GM13977 (cell line): Measurements from ENCODE around the gene SLC48A1.
"Not testable (repeated sequence)": the region's sequence is repeated elsewhere in the genome, so short reads cannot be mapped to it uniquely, and the experiment has no call there.

ENCODE experiments used
- DNase-seq: peaks from one replicate; pipeline ENCODE4 v3.0.0; 2012; ENCODE audit warnings: low spot score
- in situ Hi-C: fragments of 300-500 bp; cut with MboI; formaldehyde crosslinking; loops from one replicate; pipeline ENCODE4 v1.12.0; 2022; ENCODE audit warnings: low sequenced_read_pairs, low pct_unique_long_range_greater_than_20kb, mixed read lengths, inconsistent platforms; ENCODE audit not compliant: unreplicated experiment
- TF ChIP-seq, protein P1 (sequence below): IDR thresholded peaks from 2 replicates; pipeline ENCODE4 v1.5.1; 2012; ENCODE audit warnings: mild to moderate bottlenecking, control low read depth; ENCODE audit not compliant: insufficient read depth; ENCODE audit errors: extremely low read depth, missing control alignments

The SLC48A1 gene

GRCh38 chr12:47807338-47807737 lies 34.3 kb downstream of the SLC48A1 start:
- TF ChIP-seq, protein P1, sequence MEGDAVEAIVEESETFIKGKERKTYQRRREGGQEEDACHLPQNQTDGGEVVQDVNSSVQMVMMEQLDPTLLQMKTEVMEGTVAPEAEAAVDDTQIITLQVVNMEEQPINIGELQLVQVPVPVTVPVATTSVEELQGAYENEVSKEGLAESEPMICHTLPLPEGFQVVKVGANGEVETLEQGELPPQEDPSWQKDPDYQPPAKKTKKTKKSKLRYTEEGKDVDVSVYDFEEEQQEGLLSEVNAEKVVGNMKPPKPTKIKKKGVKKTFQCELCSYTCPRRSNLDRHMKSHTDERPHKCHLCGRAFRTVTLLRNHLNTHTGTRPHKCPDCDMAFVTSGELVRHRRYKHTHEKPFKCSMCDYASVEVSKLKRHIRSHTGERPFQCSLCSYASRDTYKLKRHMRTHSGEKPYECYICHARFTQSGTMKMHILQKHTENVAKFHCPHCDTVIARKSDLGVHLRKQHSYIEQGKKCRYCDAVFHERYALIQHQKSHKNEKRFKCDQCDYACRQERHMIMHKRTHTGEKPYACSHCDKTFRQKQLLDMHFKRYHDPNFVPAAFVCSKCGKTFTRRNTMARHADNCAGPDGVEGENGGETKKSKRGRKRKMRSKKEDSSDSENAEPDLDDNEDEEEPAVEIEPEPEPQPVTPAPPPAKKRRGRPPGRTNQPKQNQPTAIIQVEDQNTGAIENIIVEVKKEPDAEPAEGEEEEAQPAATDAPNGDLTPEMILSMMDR, result no peak
- DNase-seq, result no peak

GRCh38 chr12:47808050-47808449 lies 35.0 kb downstream of the SLC48A1 start:
- TF ChIP-seq, protein P1, result no peak
- in situ Hi-C loops, result no loop called here
- DNase-seq, result peak; percentile 58

More at GRCh38 chr12:47807338-47807737, 34.3 kb downstream of the SLC48A1 start:
- in situ Hi-C loops, result no loop called here

- in situ Hi-C loops, result no loop called here
- TF ChIP-seq, protein P1, result peak; percentile 24
- DNase-seq, result no peak
Measured at GRCh38 chr12:47808574-47809365, 35.7 kb downstream of the SLC48A1 start.

DNA sequence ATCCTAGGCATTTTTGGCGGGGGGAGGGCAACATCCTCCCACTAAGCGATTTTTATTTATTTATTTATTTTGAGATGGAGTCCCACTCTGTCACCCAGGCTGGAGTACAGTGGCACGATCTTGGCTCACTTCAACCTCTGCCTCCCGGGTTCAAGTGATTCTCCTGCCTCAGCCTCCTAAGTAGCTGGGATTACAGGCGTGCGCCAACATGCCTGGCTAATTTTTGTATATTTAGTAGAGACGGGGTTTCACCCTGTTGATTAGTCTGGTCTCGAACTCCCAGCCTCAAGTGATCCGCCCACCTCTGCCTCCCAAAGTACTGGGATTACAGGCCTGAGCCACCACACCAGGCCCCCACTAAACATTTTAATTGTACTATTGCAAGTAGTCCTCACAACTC lies 36.5 kb downstream of the SLC48A1 start:
- DNase-seq, in situ Hi-C loops: not testable (repeated sequence)

GRCh38 chr12:47811072-47811396 lies 38.0 kb downstream of the SLC48A1 start:
- no peak for DNase-seq
- TF ChIP-seq, protein P1, result no peak
- in situ Hi-C loops, result no loop called here

- no peak for DNase-seq
- in situ Hi-C loops, result no loop called here
- TF ChIP-seq, protein P1, result no peak
Measured at GRCh38 chr12:47811581-47812484, 38.8 kb downstream of the SLC48A1 start.

DNA sequence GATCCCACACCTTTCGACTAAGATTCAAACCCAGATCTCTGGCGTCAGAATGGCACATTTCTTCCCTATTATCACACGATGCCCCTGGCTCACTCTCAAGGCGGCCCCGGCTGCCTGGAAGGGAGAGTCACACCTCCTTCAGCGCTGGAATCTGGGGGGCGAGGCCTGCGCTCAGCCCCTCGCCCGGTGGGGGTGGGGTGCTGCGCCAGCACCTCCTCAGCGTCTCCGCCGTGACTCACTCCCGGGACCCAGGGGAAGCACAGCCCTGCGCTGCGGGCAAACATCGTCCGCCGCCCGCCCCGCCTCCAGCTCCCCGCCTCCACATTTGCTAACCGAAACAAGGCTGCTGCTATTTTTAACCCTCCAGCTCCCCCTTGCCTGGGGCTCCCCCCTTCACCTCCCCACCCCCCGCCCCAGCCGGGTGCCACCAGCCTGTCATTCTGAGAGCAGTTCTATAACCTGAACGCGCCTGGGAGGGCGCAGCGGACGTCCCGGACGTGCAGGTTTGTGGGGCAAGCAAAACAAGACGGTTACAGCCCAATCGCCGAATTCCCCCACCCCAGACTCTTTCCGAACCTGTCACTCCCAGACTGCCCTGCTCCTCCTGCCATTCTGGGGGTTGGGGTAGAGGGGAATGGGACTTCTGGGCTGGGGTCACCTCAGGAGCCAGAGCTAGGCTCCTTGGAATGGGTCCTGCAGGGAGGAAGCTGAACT lies 39.9 kb downstream of the SLC48A1 start:
- in situ Hi-C loops, result no loop called here
- TF ChIP-seq, protein P1, result peak; percentile 19
- DNase-seq, result peak; percentile 93
